H9 (cell line): ENCODE measurements around the gene FLT3. TPM values are rescaled to one million over a fixed set of nuclear protein-coding genes. Genes with fewer than 3 reads are reported as not detected.

ENCODE experiments used
- DNase-seq: peaks from one replicate; pipeline ENCODE4 v3.0.0-alpha.2; 2017
- H2AFZ ChIP-seq: one replicate; pipeline ENCODE4 v1.6.1; 2013; ENCODE audit warnings: mild to moderate bottlenecking, low read length, control low read depth, moderate library complexity
- H2AK5ac ChIP-seq: 2 replicates; pipeline ENCODE4 v1.6.1; 2013; ENCODE audit warnings: low read length, control low read depth, mixed read lengths; ENCODE audit not compliant: insufficient read length
- H2BK120ac ChIP-seq: one replicate; pipeline ENCODE4 v1.6.1; 2013; ENCODE audit warnings: low read depth, mild to moderate bottlenecking, low read length, control low read depth, inconsistent platforms; ENCODE audit not compliant: poor library complexity, severe bottlenecking
- H2BK12ac ChIP-seq: 2 replicates; pipeline ENCODE4 v1.6.1; 2013; ENCODE audit warnings: low read length, control low read depth, mixed read lengths, low read depth; ENCODE audit not compliant: insufficient read length
- H2BK15ac ChIP-seq: 2 replicates; pipeline ENCODE4 v1.6.1; 2013; ENCODE audit warnings: low read depth, low read length, control low read depth
- H2BK20ac ChIP-seq: one replicate; pipeline ENCODE4 v1.6.1; 2013; ENCODE audit warnings: low read depth, mild to moderate bottlenecking, low read length, control low read depth, inconsistent platforms; ENCODE audit not compliant: poor library complexity, severe bottlenecking
- H2BK5ac ChIP-seq: 2 replicates; pipeline ENCODE4 v1.6.1; 2013; ENCODE audit warnings: low read length, control low read depth, mixed read lengths; ENCODE audit not compliant: insufficient read length
- H3K14ac ChIP-seq: 2 replicates; pipeline ENCODE4 v1.6.1; 2013; ENCODE audit warnings: low read length, control low read depth; ENCODE audit not compliant: insufficient read depth
- H3K18ac ChIP-seq: 2 replicates; pipeline ENCODE4 v1.6.1; 2013; ENCODE audit warnings: low read depth, mild to moderate bottlenecking, mixed read lengths, low read length, control low read depth; ENCODE audit not compliant: insufficient read length
- H3K23ac ChIP-seq: 2 replicates; pipeline ENCODE4 v1.6.1; 2013; ENCODE audit warnings: low read length, control low read depth, mixed read lengths, low read depth; ENCODE audit not compliant: insufficient read length
- H3K23me2 ChIP-seq: 2 replicates; pipeline ENCODE4 v1.6.1; 2013; ENCODE audit warnings: low read depth, mild to moderate bottlenecking, mixed read lengths, low read length, control low read depth; ENCODE audit not compliant: insufficient read length, poor library complexity, severe bottlenecking
- H3K27ac ChIP-seq: 2 replicates; pipeline ENCODE4 v1.5.1; 2013; ENCODE audit warnings: low read length, control low read depth, mixed read lengths, low read depth; ENCODE audit not compliant: insufficient read length
- H3K27me3 ChIP-seq: 2 replicates; pipeline ENCODE4 v1.6.1; 2013; ENCODE audit warnings: low read length, control low read depth, inconsistent platforms; ENCODE audit not compliant: insufficient read depth
- H3K4ac ChIP-seq: 2 replicates; pipeline ENCODE4 v1.6.1; 2013; ENCODE audit warnings: low read depth, mild to moderate bottlenecking, control low read depth, inconsistent platforms, low read length, moderate library complexity
- H3K4me1 ChIP-seq: 2 replicates; pipeline ENCODE4 v1.6.1; 2013; ENCODE audit warnings: low read length, control low read depth, inconsistent platforms; ENCODE audit not compliant: insufficient read depth
- H3K4me2 ChIP-seq: 2 replicates; pipeline ENCODE4 v1.6.1; 2013; ENCODE audit warnings: low read length, control low read depth, mixed read lengths; ENCODE audit not compliant: insufficient read length, insufficient read depth
- H3K56ac ChIP-seq: 2 replicates; pipeline ENCODE4 v1.6.1; 2013; ENCODE audit warnings: low read depth, mild to moderate bottlenecking, mixed read lengths, low read length, control low read depth; ENCODE audit not compliant: insufficient read length
- H3K79me1 ChIP-seq: 2 replicates; pipeline ENCODE4 v1.6.1; 2013; ENCODE audit warnings: low read depth, mild to moderate bottlenecking, moderate library complexity, low read length, control low read depth, inconsistent platforms; ENCODE audit not compliant: insufficient read depth, poor library complexity, severe bottlenecking
- H3K79me2 ChIP-seq: 2 replicates; pipeline ENCODE4 v1.6.1; 2013; ENCODE audit warnings: low read length, control low read depth, inconsistent platforms; ENCODE audit not compliant: insufficient read depth
- H3K9ac ChIP-seq: 2 replicates; pipeline ENCODE4 v1.6.1; 2013; ENCODE audit warnings: low read length, control low read depth, mixed read lengths; ENCODE audit not compliant: insufficient read length; ENCODE audit errors: extremely low read depth
- H3K9me3 ChIP-seq: one replicate; pipeline ENCODE4 v1.6.1; 2013; ENCODE audit warnings: low read depth, low read length, inconsistent platforms; ENCODE audit not compliant: control insufficient read depth
- H3T11ph ChIP-seq: one replicate; pipeline ENCODE4 v1.6.1; 2013; ENCODE audit warnings: mild to moderate bottlenecking, low read length, control low read depth, inconsistent platforms
- H4K20me1 ChIP-seq: one replicate; pipeline ENCODE4 v1.6.1; 2013; ENCODE audit not compliant: control insufficient read depth, insufficient read length, insufficient read depth
- H4K5ac ChIP-seq: 2 replicates; pipeline ENCODE4 v1.6.1; 2013; ENCODE audit warnings: low read depth, mild to moderate bottlenecking, mixed read lengths, low read length, control low read depth; ENCODE audit not compliant: insufficient read length
- H4K8ac ChIP-seq: replicated peaks from 2 replicates; pipeline ENCODE4 v1.6.1; 2013; ENCODE audit warnings: low read length, control low read depth, mixed read lengths, low read depth; ENCODE audit not compliant: insufficient read length
- H4K91ac ChIP-seq: 2 replicates; pipeline ENCODE4 v1.6.1; 2013; ENCODE audit warnings: low read depth, mild to moderate bottlenecking, moderate library complexity, mixed read lengths, low read length, control low read depth; ENCODE audit not compliant: insufficient read length
- H3K27ac Mint-ChIP-seq, 3 experiments: 2 replicates in 2 of 3; 3 replicates in 1 of 3; pipeline ENCODE4 v1.8.0; 2020 to 2021; ENCODE audit warnings: mixed read lengths in 3 of 3, mild to moderate bottlenecking in 1 of 3, moderate library complexity in 1 of 3
- H3K27me3 Mint-ChIP-seq: 2 replicates; pipeline ENCODE4 v1.8.0; 2021; ENCODE audit warnings: low read depth, mild to moderate bottlenecking, moderate library complexity, mixed read lengths
- H3K36me3 Mint-ChIP-seq, 3 experiments: 2 replicates in 2 of 3; 3 replicates in 1 of 3; pipeline ENCODE4 v1.8.0; 2020 to 2021; ENCODE audit warnings: low read depth in 3 of 3, mixed read lengths in 3 of 3; ENCODE audit not compliant: insufficient read depth in 1 of 3
- H3K4me1 Mint-ChIP-seq, 2 experiments: 2 replicates each; pipeline ENCODE4 v1.8.0; 2020; ENCODE audit warnings: mixed read lengths in 2 of 2
- H3K4me3 Mint-ChIP-seq, 2 experiments: 2 replicates in 1 of 2; 3 replicates in 1 of 2; pipeline ENCODE4 v1.8.0; 2020 to 2021; ENCODE audit warnings: mild to moderate bottlenecking in 2 of 2, mixed read lengths in 2 of 2, moderate library complexity in 1 of 2
- H3K9me3 Mint-ChIP-seq, 2 experiments: 2 replicates in 1 of 2; 3 replicates in 1 of 2; pipeline ENCODE4 v1.8.0; 2020; ENCODE audit warnings: mild to moderate bottlenecking in 2 of 2, mixed read lengths in 2 of 2, moderate library complexity in 1 of 2
- total RNA-seq: library from RNA; stranded (reverse); gene quantifications from 2 replicates; pipeline ENCODE4 v1.2.1, GENCODE V29; 2021
- TF ChIP-seq, protein P1 (sequence below): fragments of 200-600 bp; sonication (generic); conservative IDR thresholded peaks from 3 replicates; pipeline ENCODE4 v1.8.0; 2021; ENCODE audit warnings: antibody characterized with exemption, mild to moderate bottlenecking

Gene FLT3
- total RNA-seq, 1 experiment from 2014 or later, result 0.44 TPM

DNA sequence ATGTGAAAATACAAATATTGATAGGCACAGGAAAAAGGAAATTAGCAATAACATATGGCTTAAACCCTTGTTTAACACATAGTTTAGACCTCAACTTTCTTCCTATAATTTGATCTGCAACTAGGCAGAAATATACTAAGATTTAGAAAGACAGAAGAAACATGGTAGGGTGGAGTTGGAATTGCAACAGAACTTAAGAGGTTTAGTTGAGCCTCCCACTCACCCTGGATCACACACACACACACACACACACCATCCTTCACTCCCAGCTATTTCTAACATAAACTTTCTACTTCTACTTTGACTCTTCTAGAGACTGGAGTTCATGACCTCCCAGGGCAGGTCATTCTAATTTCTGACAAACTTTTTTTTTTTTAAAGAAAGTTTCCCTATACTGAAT lies 47.4 kb downstream of the FLT3 start:
- H3K27ac Mint-ChIP-seq, result no peak overlapping the region; a peak in 1 of 7 replicates
- no peak overlapping the region for H3K4ac ChIP-seq
- H2BK120ac ChIP-seq, result no peak overlapping the region
- no peak overlapping the region for H2BK20ac ChIP-seq
- H3K18ac ChIP-seq, result no peak overlapping the region
- no peak overlapping the region for H3K27ac ChIP-seq
- H3T11ph ChIP-seq, result no peak overlapping the region
- no peak overlapping the region for H3K4me2 ChIP-seq
- H3K23me2 ChIP-seq, result no peaks in the 10 kb centered on the region
- peaks cover 8% of the 10 kb centered on the region for H3K4me1 ChIP-seq
- H3K4me3 Mint-ChIP-seq, result no peak overlapping the region
- no peaks in the 10 kb centered on the region for H3K9me3 ChIP-seq
- no peak overlapping the region for H2AFZ ChIP-seq
- no peak overlapping the region for H4K91ac ChIP-seq
- H3K4me1 Mint-ChIP-seq, result peaks cover 43 to 51% of the 10 kb centered on the region in 2 experiments
- H3K27me3 ChIP-seq, result no peaks in the 10 kb centered on the region
- H3K36me3 Mint-ChIP-seq, result no peaks in the 10 kb centered on the region
- no peaks in the 10 kb centered on the region for H3K9me3 Mint-ChIP-seq
- H3K9ac ChIP-seq, result no peak overlapping the region
- no peaks in the 10 kb centered on the region for H4K20me1 ChIP-seq
- H3K23ac ChIP-seq, result no peak overlapping the region
- no peak overlapping the region for H4K8ac ChIP-seq
- no peak overlapping the region for H4K5ac ChIP-seq
- no peaks in the 10 kb centered on the region for H3K79me1 ChIP-seq
- no peak overlapping the region for H2BK5ac ChIP-seq
- H2BK12ac ChIP-seq, result no peak overlapping the region
- no peak overlapping the region for H3K56ac ChIP-seq
- TF ChIP-seq, protein P1, sequence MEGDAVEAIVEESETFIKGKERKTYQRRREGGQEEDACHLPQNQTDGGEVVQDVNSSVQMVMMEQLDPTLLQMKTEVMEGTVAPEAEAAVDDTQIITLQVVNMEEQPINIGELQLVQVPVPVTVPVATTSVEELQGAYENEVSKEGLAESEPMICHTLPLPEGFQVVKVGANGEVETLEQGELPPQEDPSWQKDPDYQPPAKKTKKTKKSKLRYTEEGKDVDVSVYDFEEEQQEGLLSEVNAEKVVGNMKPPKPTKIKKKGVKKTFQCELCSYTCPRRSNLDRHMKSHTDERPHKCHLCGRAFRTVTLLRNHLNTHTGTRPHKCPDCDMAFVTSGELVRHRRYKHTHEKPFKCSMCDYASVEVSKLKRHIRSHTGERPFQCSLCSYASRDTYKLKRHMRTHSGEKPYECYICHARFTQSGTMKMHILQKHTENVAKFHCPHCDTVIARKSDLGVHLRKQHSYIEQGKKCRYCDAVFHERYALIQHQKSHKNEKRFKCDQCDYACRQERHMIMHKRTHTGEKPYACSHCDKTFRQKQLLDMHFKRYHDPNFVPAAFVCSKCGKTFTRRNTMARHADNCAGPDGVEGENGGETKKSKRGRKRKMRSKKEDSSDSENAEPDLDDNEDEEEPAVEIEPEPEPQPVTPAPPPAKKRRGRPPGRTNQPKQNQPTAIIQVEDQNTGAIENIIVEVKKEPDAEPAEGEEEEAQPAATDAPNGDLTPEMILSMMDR, result no peak
- H3K79me2 ChIP-seq, result no peaks in the 10 kb centered on the region
- H3K14ac ChIP-seq, result no peak overlapping the region
- H2AK5ac ChIP-seq, result no peak overlapping the region
- no peak for DNase-seq
- H3K27me3 Mint-ChIP-seq, result peaks cover 30% of the 10 kb centered on the region
- no peak overlapping the region for H2BK15ac ChIP-seq
